ENCODE results near the gene CTNNA1.

DNA sequence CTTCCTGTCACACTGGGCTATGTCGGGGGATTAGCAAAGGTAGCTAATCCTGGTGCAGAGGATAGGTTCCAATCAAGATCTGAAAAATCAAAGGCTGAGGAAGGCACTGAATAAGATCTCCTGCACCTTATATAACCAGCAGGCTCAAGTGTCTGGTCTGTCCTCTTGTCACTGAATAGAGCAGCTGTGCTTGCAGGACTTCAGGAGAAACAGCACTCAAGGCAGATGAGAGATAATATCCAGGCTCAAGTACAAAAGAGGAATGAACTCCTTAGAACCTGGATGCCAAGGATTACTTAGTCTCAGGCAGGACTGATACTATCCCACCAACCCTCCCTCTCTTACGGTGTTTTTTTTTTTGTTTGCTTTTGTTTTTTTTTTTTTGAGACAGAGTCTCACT, 230.8 kb downstream of the CTNNA1 start:
- TF ChIP-seq, protein P1, sequence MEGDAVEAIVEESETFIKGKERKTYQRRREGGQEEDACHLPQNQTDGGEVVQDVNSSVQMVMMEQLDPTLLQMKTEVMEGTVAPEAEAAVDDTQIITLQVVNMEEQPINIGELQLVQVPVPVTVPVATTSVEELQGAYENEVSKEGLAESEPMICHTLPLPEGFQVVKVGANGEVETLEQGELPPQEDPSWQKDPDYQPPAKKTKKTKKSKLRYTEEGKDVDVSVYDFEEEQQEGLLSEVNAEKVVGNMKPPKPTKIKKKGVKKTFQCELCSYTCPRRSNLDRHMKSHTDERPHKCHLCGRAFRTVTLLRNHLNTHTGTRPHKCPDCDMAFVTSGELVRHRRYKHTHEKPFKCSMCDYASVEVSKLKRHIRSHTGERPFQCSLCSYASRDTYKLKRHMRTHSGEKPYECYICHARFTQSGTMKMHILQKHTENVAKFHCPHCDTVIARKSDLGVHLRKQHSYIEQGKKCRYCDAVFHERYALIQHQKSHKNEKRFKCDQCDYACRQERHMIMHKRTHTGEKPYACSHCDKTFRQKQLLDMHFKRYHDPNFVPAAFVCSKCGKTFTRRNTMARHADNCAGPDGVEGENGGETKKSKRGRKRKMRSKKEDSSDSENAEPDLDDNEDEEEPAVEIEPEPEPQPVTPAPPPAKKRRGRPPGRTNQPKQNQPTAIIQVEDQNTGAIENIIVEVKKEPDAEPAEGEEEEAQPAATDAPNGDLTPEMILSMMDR (IDR thresholded peaks at IDR 0.05): no peak
- no peak for TF ChIP-seq POLR2A (IDR thresholded peaks at IDR 0.05)
